ENCODE results near the gene CD300LF.

GRCh38 chr17:74652020-74652419, 60.7 kb downstream of the CD300LF start:
- TF ChIP-seq CTCF (IDR thresholded peaks at IDR 0.05), result no peak
- TF ChIP-seq EZH2 (IDR thresholded peaks at IDR 0.05; ENCODE audit: borderline replicate concordance, insufficient read depth, low read depth, low read length, poor library complexity, severe bottlenecking), result no peak

Data from B cell (primary cell).